Measurements from ENCODE around the gene ZNF384. TPM values are rescaled to one million over a fixed set of nuclear protein-coding genes. Genes with fewer than 3 reads are reported as not detected.
A peak's percentile ranks its signal among the peaks of the same experiment; 100 is the strongest.

ZNF384 gene
- total and polyA plus RNA-seq, 4 donors, result 3.9 to 12.7 (median 10.0) TPM

- no peak overlapping the region for H3K9ac ChIP-seq (ENCODE audit: low read depth in 1 of 2, low read length in 2 of 2)
- DNase-seq (ENCODE audit: low spot score), result peak; percentile 31
- peaks cover 0 to 2% (median 0%) of the 10 kb centered on the region in 4 donors for H3K36me3 ChIP-seq (ENCODE audit: control insufficient read depth in 4 of 4, insufficient read depth in 3 of 4, low read depth in 1 of 4, low read length in 3 of 4)
- TF ChIP-seq SP1 (IDR thresholded peaks at IDR 0.05) (no peak), GABPA (IDR thresholded peaks at IDR 0.05 in 1 of 2, conservative IDR thresholded peaks at IDR 0.05 in 1 of 2) (no peak), MAX (IDR thresholded peaks at IDR 0.05) (no peak), FOXA2 (IDR thresholded peaks at IDR 0.05) (no peak), RAD21 (IDR thresholded peaks at IDR 0.05) (no peak), RXRA (IDR thresholded peaks at IDR 0.05) (no peak), HNF4G (IDR thresholded peaks at IDR 0.05) (no peak), TAF1 (conservative IDR thresholded peaks at IDR 0.05) (no peak), YY1 (IDR thresholded peaks at IDR 0.05) (no peak), EGR1 (IDR thresholded peaks at IDR 0.05; ENCODE audit: low read depth in 2 of 2) (no peak), JUND (IDR thresholded peaks at IDR 0.05) (no peak), NR2F2 (IDR thresholded peaks at IDR 0.05) (no peak), HNF4A (conservative IDR thresholded peaks at IDR 0.05) (no peak)
- TF ChIP-seq, protein P1, sequence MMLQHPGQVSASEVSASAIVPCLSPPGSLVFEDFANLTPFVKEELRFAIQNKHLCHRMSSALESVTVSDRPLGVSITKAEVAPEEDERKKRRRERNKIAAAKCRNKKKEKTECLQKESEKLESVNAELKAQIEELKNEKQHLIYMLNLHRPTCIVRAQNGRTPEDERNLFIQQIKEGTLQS (IDR thresholded peaks at IDR 0.05), result no peak
- TF ChIP-seq, protein P2, sequence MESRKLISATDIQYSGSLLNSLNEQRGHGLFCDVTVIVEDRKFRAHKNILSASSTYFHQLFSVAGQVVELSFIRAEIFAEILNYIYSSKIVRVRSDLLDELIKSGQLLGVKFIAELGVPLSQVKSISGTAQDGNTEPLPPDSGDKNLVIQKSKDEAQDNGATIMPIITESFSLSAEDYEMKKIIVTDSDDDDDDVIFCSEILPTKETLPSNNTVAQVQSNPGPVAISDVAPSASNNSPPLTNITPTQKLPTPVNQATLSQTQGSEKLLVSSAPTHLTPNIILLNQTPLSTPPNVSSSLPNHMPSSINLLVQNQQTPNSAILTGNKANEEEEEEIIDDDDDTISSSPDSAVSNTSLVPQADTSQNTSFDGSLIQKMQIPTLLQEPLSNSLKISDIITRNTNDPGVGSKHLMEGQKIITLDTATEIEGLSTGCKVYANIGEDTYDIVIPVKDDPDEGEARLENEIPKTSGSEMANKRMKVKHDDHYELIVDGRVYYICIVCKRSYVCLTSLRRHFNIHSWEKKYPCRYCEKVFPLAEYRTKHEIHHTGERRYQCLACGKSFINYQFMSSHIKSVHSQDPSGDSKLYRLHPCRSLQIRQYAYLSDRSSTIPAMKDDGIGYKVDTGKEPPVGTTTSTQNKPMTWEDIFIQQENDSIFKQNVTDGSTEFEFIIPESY (IDR thresholded peaks at IDR 0.05), result no peak
- TF ChIP-seq, protein P3, sequence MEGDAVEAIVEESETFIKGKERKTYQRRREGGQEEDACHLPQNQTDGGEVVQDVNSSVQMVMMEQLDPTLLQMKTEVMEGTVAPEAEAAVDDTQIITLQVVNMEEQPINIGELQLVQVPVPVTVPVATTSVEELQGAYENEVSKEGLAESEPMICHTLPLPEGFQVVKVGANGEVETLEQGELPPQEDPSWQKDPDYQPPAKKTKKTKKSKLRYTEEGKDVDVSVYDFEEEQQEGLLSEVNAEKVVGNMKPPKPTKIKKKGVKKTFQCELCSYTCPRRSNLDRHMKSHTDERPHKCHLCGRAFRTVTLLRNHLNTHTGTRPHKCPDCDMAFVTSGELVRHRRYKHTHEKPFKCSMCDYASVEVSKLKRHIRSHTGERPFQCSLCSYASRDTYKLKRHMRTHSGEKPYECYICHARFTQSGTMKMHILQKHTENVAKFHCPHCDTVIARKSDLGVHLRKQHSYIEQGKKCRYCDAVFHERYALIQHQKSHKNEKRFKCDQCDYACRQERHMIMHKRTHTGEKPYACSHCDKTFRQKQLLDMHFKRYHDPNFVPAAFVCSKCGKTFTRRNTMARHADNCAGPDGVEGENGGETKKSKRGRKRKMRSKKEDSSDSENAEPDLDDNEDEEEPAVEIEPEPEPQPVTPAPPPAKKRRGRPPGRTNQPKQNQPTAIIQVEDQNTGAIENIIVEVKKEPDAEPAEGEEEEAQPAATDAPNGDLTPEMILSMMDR (IDR thresholded peaks at IDR 0.05; ENCODE audit: low read depth, low read length, missing input control), result no peak
- TF ChIP-seq, protein P4, sequence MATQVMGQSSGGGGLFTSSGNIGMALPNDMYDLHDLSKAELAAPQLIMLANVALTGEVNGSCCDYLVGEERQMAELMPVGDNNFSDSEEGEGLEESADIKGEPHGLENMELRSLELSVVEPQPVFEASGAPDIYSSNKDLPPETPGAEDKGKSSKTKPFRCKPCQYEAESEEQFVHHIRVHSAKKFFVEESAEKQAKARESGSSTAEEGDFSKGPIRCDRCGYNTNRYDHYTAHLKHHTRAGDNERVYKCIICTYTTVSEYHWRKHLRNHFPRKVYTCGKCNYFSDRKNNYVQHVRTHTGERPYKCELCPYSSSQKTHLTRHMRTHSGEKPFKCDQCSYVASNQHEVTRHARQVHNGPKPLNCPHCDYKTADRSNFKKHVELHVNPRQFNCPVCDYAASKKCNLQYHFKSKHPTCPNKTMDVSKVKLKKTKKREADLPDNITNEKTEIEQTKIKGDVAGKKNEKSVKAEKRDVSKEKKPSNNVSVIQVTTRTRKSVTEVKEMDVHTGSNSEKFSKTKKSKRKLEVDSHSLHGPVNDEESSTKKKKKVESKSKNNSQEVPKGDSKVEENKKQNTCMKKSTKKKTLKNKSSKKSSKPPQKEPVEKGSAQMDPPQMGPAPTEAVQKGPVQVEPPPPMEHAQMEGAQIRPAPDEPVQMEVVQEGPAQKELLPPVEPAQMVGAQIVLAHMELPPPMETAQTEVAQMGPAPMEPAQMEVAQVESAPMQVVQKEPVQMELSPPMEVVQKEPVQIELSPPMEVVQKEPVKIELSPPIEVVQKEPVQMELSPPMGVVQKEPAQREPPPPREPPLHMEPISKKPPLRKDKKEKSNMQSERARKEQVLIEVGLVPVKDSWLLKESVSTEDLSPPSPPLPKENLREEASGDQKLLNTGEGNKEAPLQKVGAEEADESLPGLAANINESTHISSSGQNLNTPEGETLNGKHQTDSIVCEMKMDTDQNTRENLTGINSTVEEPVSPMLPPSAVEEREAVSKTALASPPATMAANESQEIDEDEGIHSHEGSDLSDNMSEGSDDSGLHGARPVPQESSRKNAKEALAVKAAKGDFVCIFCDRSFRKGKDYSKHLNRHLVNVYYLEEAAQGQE (IDR thresholded peaks at IDR 0.05), result no peak
- WGBS, result 78% methylated on average over 11 of the region's 11 CpGs
- H3K27me3 ChIP-seq (ENCODE audit: control insufficient read depth in 4 of 4, insufficient read depth in 4 of 4, low read length in 3 of 4), result no peaks in the 10 kb centered on the region
- H3K9me3 ChIP-seq (ENCODE audit: control insufficient read depth in 4 of 4, low read length in 3 of 4), result peaks cover 3 to 11% (median 8%) of the 10 kb centered on the region in 4 donors
- H3K27ac ChIP-seq (ENCODE audit: low read depth in 1 of 2, low read length in 2 of 2), result no peak overlapping the region
- no peaks in the 10 kb centered on the region for H3K4me1 ChIP-seq (ENCODE audit: control insufficient read depth in 4 of 4, insufficient read depth in 4 of 4, low read length in 3 of 4)
- H3K4me3 ChIP-seq (ENCODE audit: low read depth in 1 of 3, low read length in 3 of 3), result no peak overlapping the region
Measured at GRCh38 chr12:6639151-6639801, 49.9 kb downstream of the ZNF384 start.

All from liver (tissue), 9 donors.